Measurements from ENCODE around the gene NR3C2. TPM values are rescaled to one million over a fixed set of nuclear protein-coding genes. Genes with fewer than 3 reads are reported as not detected.

The NR3C2 gene
- total and polyA plus RNA-seq, 12 donors, result 1.1 to 19.8 (median 11.7) TPM

DNA sequence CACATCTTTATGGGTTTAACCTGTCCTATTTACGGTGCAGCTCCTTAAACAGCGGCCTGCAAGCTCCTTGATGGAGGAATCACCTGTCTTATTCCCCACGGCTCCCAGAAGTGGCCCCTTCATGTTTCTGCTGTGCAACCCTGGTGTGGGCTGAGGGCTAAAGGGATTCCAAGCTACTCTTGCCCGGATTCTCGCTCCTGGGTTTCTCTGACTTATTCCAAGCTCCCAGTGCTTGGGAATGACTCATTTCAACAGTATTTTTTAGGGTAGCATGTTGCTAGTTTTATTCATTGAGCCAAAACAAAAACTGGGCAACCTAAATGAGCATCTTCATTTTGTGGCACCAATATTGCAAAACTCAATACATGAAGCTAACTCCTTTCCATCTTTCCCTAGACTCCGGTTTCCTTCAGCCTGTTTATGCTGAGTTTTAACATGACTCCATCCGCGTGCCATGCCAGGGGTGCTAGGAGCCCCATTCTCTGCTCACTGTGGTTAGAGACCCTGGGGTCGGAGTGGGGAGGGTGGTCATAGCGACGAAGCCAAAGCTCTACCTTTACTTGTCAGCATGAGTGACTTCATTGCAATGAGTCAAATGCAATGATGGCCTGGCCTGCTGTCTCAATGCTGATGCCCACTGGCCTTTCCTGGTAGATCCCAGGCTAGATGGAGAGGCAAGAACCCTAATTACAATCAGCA is 349.7 kb downstream of the NR3C2 start:
- 97 to 98% (median 97%) methylated on average over 11 of the region's 11 CpGs for WGBS, 4 donors
- no peaks in the 10 kb centered on the region for H3K27me3 ChIP-seq
- intact Hi-C loops (cut with DNase I), result no loop called here
- no peak for DNase-seq
- H3K4me1 ChIP-seq (replicated peaks in 1 of 2), result no peaks in the 10 kb centered on the region
- no peak overlapping the region for H3K4me3 ChIP-seq
- H3K9me3 ChIP-seq (replicated peaks in 1 of 3), result no peaks in the 10 kb centered on the region
- no peak overlapping the region for H3K27ac ChIP-seq
- TF ChIP-seq POLR2A (IDR thresholded peaks at IDR 0.05), result no peak
- TF ChIP-seq, protein P1, sequence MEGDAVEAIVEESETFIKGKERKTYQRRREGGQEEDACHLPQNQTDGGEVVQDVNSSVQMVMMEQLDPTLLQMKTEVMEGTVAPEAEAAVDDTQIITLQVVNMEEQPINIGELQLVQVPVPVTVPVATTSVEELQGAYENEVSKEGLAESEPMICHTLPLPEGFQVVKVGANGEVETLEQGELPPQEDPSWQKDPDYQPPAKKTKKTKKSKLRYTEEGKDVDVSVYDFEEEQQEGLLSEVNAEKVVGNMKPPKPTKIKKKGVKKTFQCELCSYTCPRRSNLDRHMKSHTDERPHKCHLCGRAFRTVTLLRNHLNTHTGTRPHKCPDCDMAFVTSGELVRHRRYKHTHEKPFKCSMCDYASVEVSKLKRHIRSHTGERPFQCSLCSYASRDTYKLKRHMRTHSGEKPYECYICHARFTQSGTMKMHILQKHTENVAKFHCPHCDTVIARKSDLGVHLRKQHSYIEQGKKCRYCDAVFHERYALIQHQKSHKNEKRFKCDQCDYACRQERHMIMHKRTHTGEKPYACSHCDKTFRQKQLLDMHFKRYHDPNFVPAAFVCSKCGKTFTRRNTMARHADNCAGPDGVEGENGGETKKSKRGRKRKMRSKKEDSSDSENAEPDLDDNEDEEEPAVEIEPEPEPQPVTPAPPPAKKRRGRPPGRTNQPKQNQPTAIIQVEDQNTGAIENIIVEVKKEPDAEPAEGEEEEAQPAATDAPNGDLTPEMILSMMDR (IDR thresholded peaks at IDR 0.05), result no peak
- no peaks in the 10 kb centered on the region for H3K36me3 ChIP-seq (replicated peaks in 1 of 2)

DNA sequence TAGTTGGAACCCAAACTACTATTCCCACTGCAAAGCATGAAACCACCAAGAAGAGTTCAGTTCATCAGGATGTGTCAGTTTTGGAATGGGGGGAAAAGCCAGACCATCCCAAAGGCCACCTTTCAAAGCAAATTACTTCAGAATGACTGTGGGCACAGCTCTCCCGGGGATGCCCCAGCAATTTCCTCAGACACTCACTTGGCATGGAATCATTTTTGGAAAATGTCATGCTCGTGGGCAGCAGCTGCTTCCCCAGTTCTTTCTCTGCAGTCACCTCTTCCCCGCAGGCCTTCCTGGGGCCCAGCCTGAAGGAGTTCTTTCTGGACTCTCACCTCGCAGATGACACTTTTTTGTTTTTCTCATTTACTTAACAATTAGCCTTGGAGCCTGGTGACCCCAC is 350.3 kb downstream of the NR3C2 start:
- DNase-seq, result no peak
- Histone ChIP-seq H3K4me3 (no peak overlapping the region), H3K4me1 (replicated peaks in 1 of 2) (no peaks in the 10 kb centered on the region), H3K27ac (no peak overlapping the region), H3K9me3 (replicated peaks in 1 of 3) (no peaks in the 10 kb centered on the region), H3K27me3 (no peaks in the 10 kb centered on the region), H3K36me3 (replicated peaks in 1 of 2) (no peaks in the 10 kb centered on the region)
- TF ChIP-seq, protein P1 (IDR thresholded peaks at IDR 0.05), result no peak
- no peak for TF ChIP-seq POLR2A (IDR thresholded peaks at IDR 0.05)
- 87 to 94% (median 89%) methylated on average over 4 of the region's 4 CpGs for WGBS, 4 donors
- intact Hi-C loops (cut with DNase I), result no loop called here

DNA sequence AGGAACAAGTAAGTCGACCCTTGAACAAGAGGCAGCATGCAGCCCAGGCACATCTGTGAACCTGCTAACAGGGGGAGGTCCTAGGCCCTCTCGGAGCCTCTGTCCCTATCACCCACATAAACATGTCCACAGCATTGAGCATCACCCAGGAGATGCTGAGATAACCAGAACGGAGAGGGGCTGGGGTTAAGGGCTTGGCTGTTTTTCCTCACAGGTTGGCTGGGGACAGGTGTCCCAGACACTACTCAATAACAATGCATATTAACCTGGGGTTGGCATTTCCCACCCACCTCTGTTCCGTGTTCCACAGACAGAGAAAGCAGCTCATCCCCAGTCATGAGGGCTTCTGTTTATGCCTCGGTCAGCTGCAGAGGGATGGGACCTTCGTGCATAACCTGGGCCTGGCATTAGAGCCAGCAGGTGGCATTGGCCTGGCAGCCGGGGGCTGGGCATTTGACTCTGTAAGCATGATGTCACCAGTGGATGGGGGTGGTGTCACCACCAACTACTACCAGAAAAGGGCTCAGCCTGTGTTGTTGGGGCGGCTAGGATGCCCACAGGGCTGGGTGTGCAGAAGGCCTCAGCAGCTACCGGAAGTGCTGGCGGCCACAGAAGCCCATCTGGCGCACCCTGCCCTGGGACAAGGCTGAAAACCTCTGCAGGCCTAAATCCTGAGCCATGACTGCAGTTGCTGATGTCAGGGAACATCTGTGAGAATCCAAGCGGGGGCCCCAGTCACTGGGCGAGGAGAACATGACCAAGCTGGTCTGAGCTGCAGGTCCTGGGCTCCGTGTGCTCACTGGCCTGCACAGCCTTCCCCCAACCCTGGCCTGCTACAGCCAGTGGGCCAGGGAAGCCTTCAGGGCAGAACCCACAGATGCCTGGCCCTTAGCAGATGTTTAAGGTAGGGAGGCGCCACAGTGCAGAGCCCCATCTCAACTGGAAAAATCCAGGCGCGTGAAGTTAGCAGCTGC is 351.4 kb downstream of the NR3C2 start:
- TF ChIP-seq, protein P1 (IDR thresholded peaks at IDR 0.05), result no peak
- Histone ChIP-seq H3K4me1 (replicated peaks in 1 of 2) (no peaks in the 10 kb centered on the region), H3K27me3 (no peaks in the 10 kb centered on the region), H3K4me3 (no peak overlapping the region), H3K36me3 (replicated peaks in 1 of 2) (no peaks in the 10 kb centered on the region), H3K9me3 (replicated peaks in 1 of 3) (no peaks in the 10 kb centered on the region), H3K27ac (no peak overlapping the region)
- DNase-seq, result no peak
- intact Hi-C loops (cut with DNase I), result no loop called here
- 91 to 96% (median 95%) methylated on average over 11 to 17 of the region's 17 CpGs for WGBS, 4 donors

DNA sequence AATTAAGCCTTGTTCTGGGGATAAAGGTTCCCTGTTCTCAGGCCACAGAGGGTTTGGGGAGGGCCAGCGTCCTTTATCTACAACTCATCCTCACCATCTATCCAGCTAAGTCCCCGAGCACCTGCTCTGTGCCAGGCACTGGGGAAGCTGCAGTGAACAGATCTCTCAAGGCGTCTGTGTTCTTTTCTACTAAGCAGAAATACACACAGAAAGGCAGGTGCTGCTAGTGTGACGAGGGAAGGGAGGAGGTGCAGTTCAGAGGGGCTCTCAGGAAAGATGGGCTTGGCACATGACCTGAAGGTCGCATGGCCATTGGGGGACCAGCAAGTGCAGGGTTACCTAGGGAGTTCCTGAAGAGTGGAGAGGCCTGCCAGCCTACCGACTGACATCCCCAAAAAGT is 352.2 kb downstream of the NR3C2 start:
- intact Hi-C loops (cut with DNase I), result no loop called here
- H3K36me3 ChIP-seq (replicated peaks in 1 of 2), result no peaks in the 10 kb centered on the region
- no peak overlapping the region for H3K27ac ChIP-seq
- 88 to 94% (median 89%) methylated on average over 5 to 6 of the region's 6 CpGs for WGBS, 4 donors
- no peaks in the 10 kb centered on the region for H3K4me1 ChIP-seq (replicated peaks in 1 of 2)
- no peak overlapping the region for H3K4me3 ChIP-seq
- no peak for DNase-seq
- no peaks in the 10 kb centered on the region for H3K27me3 ChIP-seq
- TF ChIP-seq POLR2A (IDR thresholded peaks at IDR 0.05), result no peak
- TF ChIP-seq, protein P1 (IDR thresholded peaks at IDR 0.05), result no peak
- no peaks in the 10 kb centered on the region for H3K9me3 ChIP-seq (replicated peaks in 1 of 3)

Measured in adrenal gland (tissue), 12 donors.